HG03103 (cell line): ENCODE data around the gene PDZD2.
"Not testable (repeated sequence)": the region's sequence is repeated elsewhere in the genome, so short reads cannot be mapped to it uniquely, and the experiment has no call there.

Experiments
- ATAC-seq: cut with Tn5 transposase; IDR thresholded peaks from one replicate; pipeline ENCODE4 v1.9.1; 2021; ENCODE audit warnings: low read depth; ENCODE audit not compliant: unreplicated experiment

The PDZD2 gene

GRCh38 chr5:31682025-31682424 lies 43.1 kb downstream of the PDZD2 start:
- no peak for ATAC-seq

DNA sequence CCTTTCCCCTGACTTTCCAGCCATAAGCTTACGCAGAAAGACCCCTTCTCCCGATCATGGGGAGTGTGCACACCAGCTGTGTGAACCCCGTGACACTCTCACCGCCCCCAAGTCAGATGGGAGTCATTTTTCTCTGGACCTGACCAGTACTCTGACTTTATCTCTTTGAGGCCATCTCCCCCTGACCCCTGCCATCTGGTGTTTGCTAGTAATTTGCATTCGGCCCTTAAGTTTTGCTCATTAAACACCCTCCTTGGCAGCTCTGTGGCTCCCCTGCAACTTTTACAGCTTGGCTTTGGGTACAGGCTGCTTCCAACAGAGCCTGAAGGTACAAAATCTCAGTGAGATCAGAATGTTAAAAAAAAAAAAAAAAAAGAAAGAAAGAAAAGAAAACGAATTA lies 43.9 kb downstream of the PDZD2 start:
- ATAC-seq, result no peak

DNA sequence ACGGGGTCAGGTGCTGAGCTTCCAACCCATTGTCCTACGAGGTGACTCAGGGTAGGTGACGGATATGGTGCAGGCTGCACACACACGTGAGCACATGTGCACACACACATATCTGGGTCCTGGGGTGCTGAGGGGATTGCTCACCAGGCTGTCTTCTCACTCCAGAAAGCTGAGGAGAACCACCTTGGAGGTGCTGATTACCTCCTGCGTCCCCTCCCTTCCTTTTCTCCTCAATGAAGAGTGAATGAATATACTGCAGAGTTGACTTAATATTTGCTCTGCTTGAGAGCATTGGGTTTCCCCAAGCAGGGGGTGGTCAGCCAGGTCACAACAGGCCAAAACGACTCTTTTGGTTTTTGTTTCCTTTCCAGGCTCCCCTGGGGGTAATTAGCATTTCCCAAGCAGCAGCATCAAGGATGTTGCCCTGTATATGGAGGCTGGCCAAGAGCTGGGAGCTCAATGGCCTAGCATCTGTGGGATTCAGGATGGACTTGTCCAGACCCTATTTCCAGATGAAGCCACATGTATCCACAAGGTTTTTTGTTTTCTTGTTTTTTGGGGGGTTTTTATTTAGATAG lies 49.7 kb downstream of the PDZD2 start:
- no peak for ATAC-seq

DNA sequence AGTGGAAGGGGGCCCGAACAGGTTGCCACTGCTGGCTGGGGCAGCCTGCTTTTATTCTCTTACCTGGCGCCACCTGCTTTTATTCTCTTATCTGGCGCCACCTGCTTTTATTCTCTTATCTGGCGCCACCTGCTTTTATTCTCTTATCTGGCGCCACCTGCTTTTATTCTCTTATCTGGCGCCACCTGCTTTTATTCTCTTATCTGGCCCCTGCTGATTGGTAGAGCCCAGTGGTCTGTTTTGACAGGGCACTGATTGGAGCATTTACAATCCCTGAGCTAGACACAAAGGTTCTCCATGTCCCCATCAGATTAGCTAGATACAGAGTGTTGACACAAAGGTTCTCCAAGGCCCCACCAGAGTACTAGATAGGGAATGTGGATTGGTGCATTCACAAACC lies 52.5 kb downstream of the PDZD2 start:
- ATAC-seq, result not testable (repeated sequence)

GRCh38 chr5:31692561-31693221 lies 53.8 kb downstream of the PDZD2 start:
- ATAC-seq, result no peak

DNA sequence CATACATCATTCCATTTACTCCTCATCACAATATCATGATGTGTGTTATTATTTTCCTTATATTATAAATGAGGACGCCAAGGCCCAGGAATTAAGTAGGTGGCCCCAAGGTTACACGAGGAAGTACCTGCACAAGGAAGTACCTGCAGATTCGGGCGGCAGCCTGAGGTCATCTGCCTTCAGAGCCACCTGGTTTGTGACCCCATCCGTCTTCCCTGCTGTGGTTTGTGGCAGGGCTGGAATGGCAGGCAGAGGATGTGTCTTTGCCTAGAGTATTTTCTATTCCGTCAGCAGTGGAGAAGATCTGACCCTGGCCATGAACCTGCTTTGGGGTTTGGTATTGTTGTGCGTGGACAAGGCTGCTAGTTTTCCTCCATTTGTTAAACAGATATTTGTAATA lies 59.7 kb downstream of the PDZD2 start:
- ATAC-seq, result no peak

DNA sequence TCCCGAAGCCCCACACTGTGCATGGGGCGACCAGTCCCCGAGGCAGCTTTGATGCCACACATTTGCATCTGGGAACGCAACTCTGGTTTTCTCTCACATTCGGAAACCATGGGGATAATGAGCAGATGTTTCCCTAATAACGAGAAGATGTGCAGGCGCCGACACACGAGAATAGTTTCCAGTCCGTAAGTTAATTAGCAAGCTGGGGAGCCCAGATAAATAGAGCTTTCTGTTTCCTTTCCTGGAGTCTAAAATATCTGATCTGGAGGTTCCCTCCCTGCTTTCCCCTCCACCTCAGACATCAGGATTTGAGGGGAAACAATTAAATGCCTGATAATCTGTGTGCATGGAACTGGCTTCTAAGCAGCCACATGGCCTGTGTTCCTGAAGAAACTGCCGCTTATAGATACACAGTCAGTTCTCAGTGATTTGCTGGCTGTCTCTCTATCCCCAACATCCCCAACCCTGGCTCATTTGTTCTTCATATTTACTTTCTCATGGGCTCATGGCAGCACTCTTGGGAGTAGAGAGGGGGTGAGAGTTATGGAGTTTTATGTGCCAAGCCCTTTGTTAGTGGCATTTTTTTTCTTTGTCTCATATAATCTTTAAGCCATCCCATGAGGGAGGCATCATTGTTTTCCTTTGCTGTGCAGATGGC lies 62.8 kb downstream of the PDZD2 start:
- ATAC-seq, result no peak

- ATAC-seq, result no peak
These were observed 63.8 kb downstream of the PDZD2 start for GRCh38 chr5:31702712-31703111.

- ATAC-seq, result no peak
These were observed 64.8 kb downstream of the PDZD2 start for GRCh38 chr5:31703757-31704156.

DNA sequence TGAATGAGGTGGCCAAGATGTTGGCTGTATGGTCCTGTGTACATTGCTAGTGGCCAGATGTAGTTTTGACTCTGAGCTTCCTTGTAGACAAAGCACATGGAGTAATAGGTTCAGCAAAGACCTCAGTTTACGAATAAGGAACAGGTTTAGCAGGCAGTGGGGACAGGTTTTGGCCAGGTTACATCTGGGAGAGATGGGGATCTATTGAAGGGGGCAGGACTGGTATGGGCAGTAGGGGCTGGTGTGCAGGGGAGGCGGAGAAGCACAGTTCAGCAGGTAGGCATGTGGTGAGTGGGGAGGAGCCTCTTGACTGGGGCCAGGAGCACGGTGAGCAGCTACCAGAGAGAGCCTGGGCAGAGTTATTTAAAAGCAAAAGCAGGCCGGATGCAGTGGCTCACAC lies 67.3 kb downstream of the PDZD2 start:
- ATAC-seq, result no peak

- no peak for ATAC-seq
These were observed 68.4 kb downstream of the PDZD2 start for GRCh38 chr5:31707329-31707728.

GRCh38 chr5:31708089-31708488 lies 69.2 kb downstream of the PDZD2 start:
- no peak for ATAC-seq

GRCh38 chr5:31711363-31711762 lies 72.4 kb downstream of the PDZD2 start:
- ATAC-seq, result no peak

DNA sequence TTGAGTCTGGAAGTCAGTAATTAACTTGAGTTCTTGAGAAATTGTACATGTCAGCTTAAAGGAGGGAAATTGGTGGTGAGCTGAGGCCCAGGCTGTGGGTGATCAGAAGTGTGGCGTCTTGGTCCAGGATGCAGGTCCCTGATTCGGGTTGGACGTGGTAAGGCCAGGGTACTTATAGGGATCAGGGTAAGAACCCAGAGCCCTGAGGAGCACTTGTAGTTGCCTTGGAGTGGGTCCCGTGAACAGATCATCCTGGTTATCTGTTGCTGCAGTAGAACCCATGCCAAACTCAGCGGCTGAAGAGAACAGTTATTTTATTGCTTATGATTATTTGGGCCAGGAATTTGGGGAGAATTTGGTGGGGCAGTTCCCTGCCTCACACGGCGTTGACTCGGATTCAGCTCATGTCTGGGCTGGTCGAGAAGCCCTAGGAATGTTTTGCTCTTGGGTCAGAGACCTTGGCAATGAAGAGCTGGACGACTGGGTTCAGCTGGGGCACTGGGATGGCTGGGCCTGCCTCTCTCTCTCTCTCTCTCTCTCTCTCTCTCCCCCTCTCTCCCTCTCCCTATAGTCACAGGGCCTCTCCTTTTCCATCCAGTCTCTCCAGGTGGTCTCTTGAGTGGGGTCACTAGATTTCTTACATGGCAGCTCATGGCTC lies 73.1 kb downstream of the PDZD2 start:
- no peak for ATAC-seq

DNA sequence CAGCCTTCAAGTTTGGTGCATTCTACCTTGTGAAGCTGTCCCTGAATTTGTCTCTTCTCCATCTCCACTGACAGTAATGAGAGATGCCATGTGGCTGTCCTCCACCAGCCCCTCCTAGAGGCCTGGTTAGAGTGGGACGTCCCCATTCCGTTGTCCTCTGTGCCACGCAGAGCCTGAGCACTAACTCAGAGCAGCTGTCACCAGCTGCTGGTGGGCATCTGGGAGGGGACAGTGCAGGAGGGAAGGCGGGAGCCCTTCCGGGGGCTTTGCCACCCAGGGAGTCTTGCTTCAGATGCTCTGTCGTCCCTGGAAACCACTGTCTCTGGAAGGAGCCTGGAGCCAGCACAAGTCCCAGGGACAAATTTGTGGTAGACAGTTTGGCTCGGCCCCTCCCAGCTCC lies 78.6 kb downstream of the PDZD2 start:
- no peak for ATAC-seq

DNA sequence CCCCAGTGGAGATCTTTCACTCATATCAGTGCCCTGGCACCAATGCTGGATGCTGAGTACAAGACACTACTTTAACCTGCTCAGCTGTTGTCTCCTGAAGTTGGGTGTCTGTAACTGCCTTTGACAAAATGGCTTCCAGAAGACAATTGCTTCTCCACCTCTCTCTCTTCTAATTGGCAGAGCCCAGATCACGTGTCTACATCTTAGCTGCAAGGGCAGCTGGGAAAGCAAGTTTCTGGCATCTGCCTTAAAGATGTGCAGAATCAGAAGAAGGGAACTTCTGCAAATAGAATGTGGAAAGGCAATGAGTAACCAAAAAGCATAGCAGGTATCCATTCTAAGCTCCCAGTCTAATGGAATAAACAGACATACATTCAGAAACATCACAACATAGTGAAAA lies 81.1 kb downstream of the PDZD2 start:
- no peak for ATAC-seq

GRCh38 chr5:31720811-31721345 lies 81.9 kb downstream of the PDZD2 start:
- no peak for ATAC-seq

- no peak for ATAC-seq
These were observed 83.2 kb downstream of the PDZD2 start for GRCh38 chr5:31722111-31722510.

DNA sequence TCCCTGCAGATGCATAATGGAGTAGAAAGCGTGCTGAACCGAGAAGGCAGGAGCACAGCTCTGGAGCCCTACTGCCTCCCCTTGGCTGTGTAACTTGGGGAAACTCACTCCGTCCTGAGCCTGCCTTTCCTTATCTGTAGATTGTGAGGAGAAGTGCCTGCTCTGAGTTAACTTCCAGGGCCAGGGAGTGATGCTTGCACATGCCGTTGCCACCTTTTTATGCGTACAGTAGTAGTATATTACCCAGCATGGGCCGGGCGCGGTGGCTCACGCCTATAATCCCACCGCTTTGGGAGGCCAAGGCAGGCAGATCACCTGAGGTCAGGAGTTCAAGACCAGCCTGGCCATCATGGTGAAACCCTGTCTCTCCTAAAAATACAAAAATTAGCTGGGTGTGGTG lies 87.1 kb downstream of the PDZD2 start:
- no peak for ATAC-seq

GRCh38 chr5:31726952-31727351 lies 88.0 kb downstream of the PDZD2 start:
- no peak for ATAC-seq

GRCh38 chr5:31728039-31728438 lies 89.1 kb downstream of the PDZD2 start:
- no peak for ATAC-seq
